Spleen (tissue), 7 donors: ENCODE results near the gene HUS1.

Experiments
- POLR2A ChIP-seq, 3 donors: fragments of 450-650 bp; IDR thresholded peaks; one replicate each; pipeline ENCODE4 v1.5.1; 2017; ENCODE audit warnings: antibody characterized with exemption in 3 of 3, mild to moderate bottlenecking in 1 of 3
- TF ChIP-seq, protein P1 (sequence below), 11 experiments: fragments of 200-600 bp in 7 of 11; fragments of 450-650 bp in 4 of 11; sonication (generic) in 4 of 11; IDR thresholded peaks in 8 of 11; conservative IDR thresholded peaks in 3 of 11; 1 replicate in 7 of 11; 2 replicates in 4 of 11; pipeline versions ENCODE4 v1.4.0 to v1.8.0; 2016 to 2021; ENCODE audit warnings: antibody characterized with exemption in 11 of 11, inconsistent platforms in 4 of 11, mild to moderate bottlenecking in 1 of 11
- donor health status: DM: no; HTN: no; CAD: no; lungs with moderate emphysema.
- donor health status: DM: no; HTN: no; CAD: no.
- donor health status: DM: no; HTN: no; CAD: no.

DNA sequence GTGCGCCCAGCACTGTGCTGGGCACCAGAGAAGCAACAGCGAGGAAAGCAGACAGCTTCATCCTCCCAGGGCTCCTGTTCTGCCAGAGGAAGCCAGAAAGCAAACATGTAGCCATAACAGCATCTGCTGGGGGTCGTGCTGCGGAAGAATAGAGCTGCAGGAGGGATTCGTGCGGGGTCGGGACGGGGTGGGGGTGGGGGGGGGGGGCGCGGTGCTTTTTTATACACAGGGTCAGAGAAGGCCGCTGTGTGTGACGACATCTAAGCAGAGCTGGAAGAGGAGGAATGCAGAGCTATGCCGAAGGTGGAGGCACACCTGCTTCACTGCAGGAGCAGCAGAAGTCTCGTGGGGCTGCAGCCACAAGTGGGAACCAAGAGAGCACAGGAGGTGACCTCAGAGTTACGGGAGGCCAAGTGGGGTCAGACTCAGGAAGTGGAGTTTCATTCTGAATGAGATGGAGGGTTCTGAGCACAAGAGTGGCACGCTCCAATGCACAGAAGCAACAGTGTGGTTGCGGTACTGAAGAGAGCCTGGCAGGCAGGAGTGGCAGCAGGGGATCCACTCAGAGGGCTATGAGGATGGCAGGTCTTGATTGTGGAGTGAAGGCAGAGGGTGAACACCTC is 42.2 kb downstream of the HUS1 start:
- TF ChIP-seq, protein P1, sequence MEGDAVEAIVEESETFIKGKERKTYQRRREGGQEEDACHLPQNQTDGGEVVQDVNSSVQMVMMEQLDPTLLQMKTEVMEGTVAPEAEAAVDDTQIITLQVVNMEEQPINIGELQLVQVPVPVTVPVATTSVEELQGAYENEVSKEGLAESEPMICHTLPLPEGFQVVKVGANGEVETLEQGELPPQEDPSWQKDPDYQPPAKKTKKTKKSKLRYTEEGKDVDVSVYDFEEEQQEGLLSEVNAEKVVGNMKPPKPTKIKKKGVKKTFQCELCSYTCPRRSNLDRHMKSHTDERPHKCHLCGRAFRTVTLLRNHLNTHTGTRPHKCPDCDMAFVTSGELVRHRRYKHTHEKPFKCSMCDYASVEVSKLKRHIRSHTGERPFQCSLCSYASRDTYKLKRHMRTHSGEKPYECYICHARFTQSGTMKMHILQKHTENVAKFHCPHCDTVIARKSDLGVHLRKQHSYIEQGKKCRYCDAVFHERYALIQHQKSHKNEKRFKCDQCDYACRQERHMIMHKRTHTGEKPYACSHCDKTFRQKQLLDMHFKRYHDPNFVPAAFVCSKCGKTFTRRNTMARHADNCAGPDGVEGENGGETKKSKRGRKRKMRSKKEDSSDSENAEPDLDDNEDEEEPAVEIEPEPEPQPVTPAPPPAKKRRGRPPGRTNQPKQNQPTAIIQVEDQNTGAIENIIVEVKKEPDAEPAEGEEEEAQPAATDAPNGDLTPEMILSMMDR (IDR thresholded peaks at IDR 0.05 in 8 of 11, conservative IDR thresholded peaks at IDR 0.05 in 3 of 11) = no peak
- TF ChIP-seq POLR2A (IDR thresholded peaks at IDR 0.05) = no peak
